Kidney (tissue), 14 donors: ENCODE results near the gene AGPAT3. TPM values are rescaled to one million over a fixed set of nuclear protein-coding genes. Genes with fewer than 3 reads are reported as not detected.

Source experiments
- DNase-seq, 5 donors: peaks; one replicate each; pipeline ENCODE4 v3.0.0-alpha.2; 2013 to 2020
- FAIRE-seq: peaks from 2 replicates; lab custom pipeline; 2012; peaks lifted over from hg19 to GRCh38; lab: Jason Lieb, UNC
- H3K27ac ChIP-seq, 2 donors: one replicate each; pipeline ENCODE4 v1.7.0; 2013; ENCODE audit warnings: low read depth in 2 of 2, low read length in 2 of 2, inconsistent platforms in 1 of 2
- H3K27me3 ChIP-seq: one replicate; pipeline ENCODE4 v1.7.1; 2013; ENCODE audit warnings: low read length, inconsistent platforms; ENCODE audit not compliant: control insufficient read depth, insufficient read depth
- H3K36me3 ChIP-seq, 3 donors: one replicate each; pipeline versions ENCODE4 v1.7.0 to v1.7.1; 2013; ENCODE audit warnings: low read length in 3 of 3, control low read depth in 1 of 3, inconsistent platforms in 1 of 3; ENCODE audit not compliant: insufficient read depth in 3 of 3, control insufficient read depth in 2 of 3
- H3K4me1 ChIP-seq, 3 donors: one replicate each; pipeline versions ENCODE4 v1.7.0 to v1.7.1; 2013; ENCODE audit warnings: low read length in 3 of 3, inconsistent platforms in 1 of 3, low read depth in 1 of 3; ENCODE audit not compliant: control insufficient read depth in 2 of 3, insufficient read depth in 2 of 3
- H3K4me3 ChIP-seq, 3 donors: one replicate each; pipeline versions ENCODE4 v1.7.0 to v1.8.1; 2013; ENCODE audit warnings: low read length in 3 of 3, control low read depth in 1 of 3, inconsistent platforms in 1 of 3
- H3K9ac ChIP-seq, 3 donors: one replicate each; pipeline versions ENCODE4 v1.7.0 to v1.7.1; 2013; ENCODE audit warnings: low read length in 3 of 3, control low read depth in 1 of 3, inconsistent platforms in 1 of 3
- H3K9me3 ChIP-seq, 3 donors: one replicate each; pipeline versions ENCODE4 v1.7.0 to v1.7.1; 2013; ENCODE audit warnings: low read length in 3 of 3, control low read depth in 1 of 3, inconsistent platforms in 1 of 3; ENCODE audit not compliant: control insufficient read depth in 2 of 3, insufficient read depth in 1 of 3
- CTCF ChIP-seq: IDR thresholded peaks from 3 replicates; pipeline ENCODE4 v1.5.1; 2012; ENCODE audit warnings: mild to moderate bottlenecking, moderate library complexity, borderline replicate concordance; ENCODE audit not compliant: insufficient read depth; ENCODE audit errors: extremely low read depth
- intact Hi-C: fragments of 100-400 bp; cut with DNase I; formaldehyde crosslinking; loops from one replicate; pipeline ENCODE4 v1.11.1; 2022
- polyA plus RNA-seq: library from polyadenylated mRNA; stranded (reverse); fragments of 350-450 nt; fragmentation: Illumina TruSeq; extraction: RNeasy Lipid Tissue Mini Kit (QIAGEN cat#74804); gene quantifications from one replicate; pipeline ENCODE4 v1.2.3, GENCODE V29; 2014; ENCODE audit warnings: low read depth, low replicate concordance; ENCODE audit not compliant: insufficient read depth
- total RNA-seq: library from RNA; stranded (reverse); fragmentation: NEBNext Ultra II Directional; extraction: Animal tissue kit (Norgen Biotek cat#: 25700); gene quantifications from one replicate; pipeline ENCODE4 v1.2.1, GENCODE V29; 2021
- donor health status: control.
- donor health status: control.
- donor health status: control.
- donor health status: control.
- donor health status: control.
- donor health status: DM: yes; HTN: yes; CAD: no.
- donor health status: Normal renal cell carcinoma (clear cell type).

The AGPAT3 gene
- total and polyA plus RNA-seq, 2 donors from 2014 or later = 40.3 to 86.2 TPM

GRCh38 chr21:43975469-43976098, 110.6 kb downstream of the AGPAT3 start:
- no peak for FAIRE-seq
- no peak overlapping the region for H3K27ac ChIP-seq
- H3K36me3 ChIP-seq = peaks cover 2 to 33% (median 11%) of the 10 kb centered on the region in 3 donors
- DNase-seq = peak; percentile 80 to 89 (median 82)
- H3K4me3 ChIP-seq = no peak overlapping the region
- no peaks in the 10 kb centered on the region for H3K27me3 ChIP-seq
- H3K9ac ChIP-seq = peak overlapping the region in 1 of 3 donors; percentile 9
- H3K9me3 ChIP-seq = peaks cover 0 to 2% (median 0%) of the 10 kb centered on the region in 3 donors
- TF ChIP-seq CTCF = peak; percentile 83
- peaks cover 0 to 7% (median 0%) of the 10 kb centered on the region in 3 donors for H3K4me1 ChIP-seq
- intact Hi-C loops = no loop called here

GRCh38 chr21:43976661-43977060, 111.6 kb downstream of the AGPAT3 start:
- H3K4me3 ChIP-seq = no peak overlapping the region
- no peak for FAIRE-seq
- intact Hi-C loops = no loop called here
- H3K36me3 ChIP-seq = peaks cover 2 to 28% (median 10%) of the 10 kb centered on the region in 3 donors
- H3K27ac ChIP-seq = no peak overlapping the region
- no peaks in the 10 kb centered on the region for H3K27me3 ChIP-seq
- TF ChIP-seq CTCF = no peak
- H3K9ac ChIP-seq = no peak overlapping the region
- peaks cover 0 to 2% (median 0%) of the 10 kb centered on the region in 3 donors for H3K9me3 ChIP-seq
- peaks cover 0 to 7% (median 0%) of the 10 kb centered on the region in 3 donors for H3K4me1 ChIP-seq
- DNase-seq = no peak

- Histone ChIP-seq H3K4me1 (peaks cover 0 to 7% (median 0%) of the 10 kb centered on the region in 3 donors), H3K27ac (no peak overlapping the region), H3K9ac (no peak overlapping the region), H3K36me3 (peaks cover 2 to 29% (median 11%) of the 10 kb centered on the region in 3 donors), H3K27me3 (no peaks in the 10 kb centered on the region), H3K9me3 (peaks cover 0 to 2% (median 0%) of the 10 kb centered on the region in 3 donors), H3K4me3 (no peak overlapping the region)
- no peak for FAIRE-seq
- DNase-seq = peak in 1 of 5 donors; percentile 22
- no peak for TF ChIP-seq CTCF
- intact Hi-C loops = no loop called here
Measured at GRCh38 chr21:43978060-43978459, 113.0 kb downstream of the AGPAT3 start.
